ENCODE results near the gene OTULIN.

GRCh38 chr5:14687023-14687665, 22.6 kb downstream of the OTULIN start:
- no peak for TF ChIP-seq BACH2 (CRISPR knock-in tag; IDR thresholded peaks at IDR 0.05; ENCODE audit: borderline replicate concordance)
- no peak for TF ChIP-seq ESRRG (CRISPR knock-in tag; IDR thresholded peaks at IDR 0.05)
- no peak for TF ChIP-seq TSHZ2 (CRISPR knock-in tag; IDR thresholded peaks at IDR 0.05)
- no peak for TF ChIP-seq TCF4 (CRISPR knock-in tag; IDR thresholded peaks at IDR 0.05; ENCODE audit: borderline replicate concordance)
- no peak for TF ChIP-seq CSDC2 (CRISPR knock-in tag; IDR thresholded peaks at IDR 0.05)
- TF ChIP-seq RARB (CRISPR knock-in tag; IDR thresholded peaks at IDR 0.05) = no peak
- no peak for TF ChIP-seq ARNTL (CRISPR knock-in tag; IDR thresholded peaks at IDR 0.05; ENCODE audit: borderline replicate concordance, low read depth)
- no peak for TF ChIP-seq TOX (CRISPR knock-in tag; IDR thresholded peaks at IDR 0.05; ENCODE audit: borderline replicate concordance)
- no peak for TF ChIP-seq POU6F1 (CRISPR knock-in tag; IDR thresholded peaks at IDR 0.05; ENCODE audit: borderline replicate concordance, low read depth)
- TF ChIP-seq ZFP3 (CRISPR knock-in tag; IDR thresholded peaks at IDR 0.05) = no peak
- no peak for TF ChIP-seq ISL1 (CRISPR knock-in tag; IDR thresholded peaks at IDR 0.05)
- TF ChIP-seq CREB5 (CRISPR knock-in tag; IDR thresholded peaks at IDR 0.05; ENCODE audit: low read depth) = no peak

Data from SK-N-SH treated with all-trans-retinoic acid at 6 μM for 48 hours (cell line).